Measurements from ENCODE around the gene SPAG6. TPM values are rescaled to one million over a fixed set of nuclear protein-coding genes. Genes with fewer than 3 reads are reported as not detected.

Gene SPAG6
- total and polyA plus RNA-seq, 9 of the 15 experiments (the other 6 are each of a cell fraction or from before 2014, with no cell fraction given), result 3.5 to 23.1 (median 11.8) TPM

GRCh38 chr10:22410846-22411245, 65.5 kb downstream of the SPAG6 start:
- 18% methylated on average over 5 of the region's 5 CpGs for WGBS (ENCODE audit: insufficient coverage, low coverage, missing lambda C conversion rate)
- DNase-seq (ENCODE audit: extremely low read depth in 1 of 4, low spot score in 3 of 4) (peak in 1 of 4 experiments; percentile 51), ATAC-seq (peak; percentile 33), FAIRE-seq (peak; percentile 49)
- intact Hi-C loops (cut with micrococcal nuclease), result no loop called here
- POLR2A ChIA-PET, result interaction anchor here (0.7 to 1.3 kb wide), 5 partner anchors 9 to 152 kb away, joined by 3 to 7 read pairs (median 3); no protein-coding TSS in a partner anchor
- no peaks in the 10 kb centered on the region; the same call in 1 of the 2 replicates for H3K9me3 ChIP-seq (replicated peaks; ENCODE audit: control insufficient read depth, insufficient read depth, low read depth, low read length)
- CTCF ChIA-PET (ENCODE audit: low intra/inter-chr PET ratio), result interaction anchor here (0.6 kb wide), 1 partner anchor 594 kb away, joined by 4 read pairs; no protein-coding TSS in a partner anchor
- no TSS peak for BruUV-seq (replicated peaks)
- H3K36me3 ChIP-seq (ENCODE audit: control insufficient read depth, insufficient read depth, low read length), result peaks cover 4% of the 10 kb centered on the region; the same call in 1 of the 3 replicates
- no peaks in the 10 kb centered on the region; the same call in 2 of the 3 replicates for H3K79me2 ChIP-seq (ENCODE audit: control insufficient read depth, insufficient read depth, low read length)
- peak overlapping the region in 1 of 2 experiments; percentile 11; a peak in 1 of 4 replicates for H3K9ac ChIP-seq (ENCODE audit: insufficient read depth in 1 of 2, low read depth in 2 of 2, low read length in 2 of 2)
- H4K20me1 ChIP-seq (replicated peaks; ENCODE audit: control insufficient read depth, insufficient read depth, low read length), result no peaks in the 10 kb centered on the region
- H3K4me2 ChIP-seq (ENCODE audit: insufficient read depth, low read length), result no peak overlapping the region
- in situ Hi-C loops (cut with MboI), result no loop called here
- no peaks in the 10 kb centered on the region for H3K27me3 ChIP-seq (ENCODE audit: control insufficient read depth in 2 of 2, insufficient read depth in 2 of 2, low read length in 2 of 2)
- no peak overlapping the region for H3K4me3 ChIP-seq
- H3K27ac ChIP-seq (ENCODE audit: extremely low read depth, low read depth, low read length), result peak overlapping the region; percentile 28; the same call in 1 of the 3 replicates
- peak overlapping the region; percentile 41 for H2AFZ ChIP-seq (ENCODE audit: low read depth, low read length)
- peaks cover 0 to 18% of the 10 kb centered on the region in 2 experiments; a peak in 2 of 5 replicates for H3K4me1 ChIP-seq (replicated peaks in 1 of 2; ENCODE audit: control insufficient read depth in 2 of 2, insufficient read depth in 2 of 2, low read length in 2 of 2)
- H3K9me1 ChIP-seq (ENCODE audit: control insufficient read depth, insufficient read depth, low read length), result no peaks in the 10 kb centered on the region
- TF ChIP-seq TCF3 (CRISPR knock-in tag; IDR thresholded peaks at IDR 0.05) (peak; percentile 40), PYGO2 (tag; IDR thresholded peaks at IDR 0.05) (no peak), ELK3 (CRISPR knock-in tag; IDR thresholded peaks at IDR 0.05) (no peak), MNT (conservative IDR thresholded peaks at IDR 0.05) (no peak)
- TF ChIP-seq, protein P1, sequence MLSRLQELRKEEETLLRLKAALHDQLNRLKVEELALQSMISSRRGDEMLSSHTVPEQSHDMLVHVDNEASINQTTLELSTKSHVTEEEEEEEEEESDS (CRISPR knock-in tag; IDR thresholded peaks at IDR 0.05), result no peak
- TF ChIP-seq, protein P2, sequence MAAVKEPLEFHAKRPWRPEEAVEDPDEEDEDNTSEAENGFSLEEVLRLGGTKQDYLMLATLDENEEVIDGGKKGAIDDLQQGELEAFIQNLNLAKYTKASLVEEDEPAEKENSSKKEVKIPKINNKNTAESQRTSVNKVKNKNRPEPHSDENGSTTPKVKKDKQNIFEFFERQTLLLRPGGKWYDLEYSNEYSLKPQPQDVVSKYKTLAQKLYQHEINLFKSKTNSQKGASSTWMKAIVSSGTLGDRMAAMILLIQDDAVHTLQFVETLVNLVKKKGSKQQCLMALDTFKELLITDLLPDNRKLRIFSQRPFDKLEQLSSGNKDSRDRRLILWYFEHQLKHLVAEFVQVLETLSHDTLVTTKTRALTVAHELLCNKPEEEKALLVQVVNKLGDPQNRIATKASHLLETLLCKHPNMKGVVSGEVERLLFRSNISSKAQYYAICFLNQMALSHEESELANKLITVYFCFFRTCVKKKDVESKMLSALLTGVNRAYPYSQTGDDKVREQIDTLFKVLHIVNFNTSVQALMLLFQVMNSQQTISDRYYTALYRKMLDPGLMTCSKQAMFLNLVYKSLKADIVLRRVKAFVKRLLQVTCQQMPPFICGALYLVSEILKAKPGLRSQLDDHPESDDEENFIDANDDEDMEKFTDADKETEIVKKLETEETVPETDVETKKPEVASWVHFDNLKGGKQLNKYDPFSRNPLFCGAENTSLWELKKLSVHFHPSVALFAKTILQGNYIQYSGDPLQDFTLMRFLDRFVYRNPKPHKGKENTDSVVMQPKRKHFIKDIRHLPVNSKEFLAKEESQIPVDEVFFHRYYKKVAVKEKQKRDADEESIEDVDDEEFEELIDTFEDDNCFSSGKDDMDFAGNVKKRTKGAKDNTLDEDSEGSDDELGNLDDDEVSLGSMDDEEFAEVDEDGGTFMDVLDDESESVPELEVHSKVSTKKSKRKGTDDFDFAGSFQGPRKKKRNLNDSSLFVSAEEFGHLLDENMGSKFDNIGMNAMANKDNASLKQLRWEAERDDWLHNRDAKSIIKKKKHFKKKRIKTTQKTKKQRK (IDR thresholded peaks at IDR 0.05; ENCODE audit: borderline replicate concordance, low read depth, low read length), result no peak
